ENCODE data around the gene CELF4. TPM values are rescaled to one million over a fixed set of nuclear protein-coding genes. Genes with fewer than 3 reads are reported as not detected.
A peak's percentile ranks its signal among the peaks of the same experiment; 100 is the strongest.

Gene CELF4
- total RNA-seq, 1 experiment from 2014 or later, result not detected

- in situ Hi-C loops (cut with HindIII; ENCODE audit: low pct_unique_long_range_greater_than_20kb, low sequenced_read_pairs), result no loop called here
- peak; percentile 71 for DNase-seq (ENCODE audit: low read depth, low spot score)
Measured at GRCh38 chr18:37398248-37398920, 167.2 kb downstream of the CELF4 start.

- in situ Hi-C loops (cut with HindIII; ENCODE audit: low pct_unique_long_range_greater_than_20kb, low sequenced_read_pairs), result no loop called here
- no peak for DNase-seq (ENCODE audit: low read depth, low spot score)
Measured at GRCh38 chr18:37397814-37398213, 167.8 kb downstream of the CELF4 start.

DNA sequence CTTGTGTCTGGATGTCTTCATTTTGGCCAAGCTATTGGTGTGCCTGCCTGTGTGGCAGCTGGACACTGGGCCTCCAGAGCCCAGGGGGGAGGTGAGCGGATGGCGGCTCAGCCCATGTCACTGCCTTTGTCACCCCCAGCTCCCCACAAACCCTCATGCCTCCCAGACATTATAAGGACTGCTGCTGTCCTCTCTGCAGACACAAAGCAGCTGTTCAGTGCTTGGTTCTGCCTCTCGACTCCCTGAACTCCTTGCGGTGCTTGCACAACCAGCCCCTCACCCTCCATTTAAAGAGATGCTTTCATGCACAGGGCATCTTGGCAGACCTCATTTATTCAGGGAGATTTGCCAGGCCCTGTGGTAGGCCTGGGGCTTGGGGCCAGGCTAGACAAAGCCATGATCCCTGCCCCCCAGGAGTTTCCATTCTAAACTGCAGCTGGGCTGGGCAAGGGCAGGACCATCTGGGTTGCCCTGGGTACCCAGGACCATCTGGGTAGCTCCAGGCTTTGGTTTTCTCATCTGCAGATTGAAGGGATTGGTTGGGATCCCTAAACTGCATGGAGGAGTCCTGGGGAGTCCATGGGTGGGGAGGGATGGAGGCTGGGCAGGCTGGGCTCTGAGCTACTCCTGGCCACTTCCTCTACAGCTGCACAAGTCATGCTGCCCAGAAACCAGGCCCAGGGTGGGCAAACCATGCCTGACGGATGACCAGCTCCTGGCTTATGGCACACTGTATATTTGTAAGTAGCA, 168.5 kb downstream of the CELF4 start:
- DNase-seq (ENCODE audit: low read depth, low spot score), result no peak
- in situ Hi-C loops (cut with HindIII; ENCODE audit: low pct_unique_long_range_greater_than_20kb, low sequenced_read_pairs), result no loop called here

DNA sequence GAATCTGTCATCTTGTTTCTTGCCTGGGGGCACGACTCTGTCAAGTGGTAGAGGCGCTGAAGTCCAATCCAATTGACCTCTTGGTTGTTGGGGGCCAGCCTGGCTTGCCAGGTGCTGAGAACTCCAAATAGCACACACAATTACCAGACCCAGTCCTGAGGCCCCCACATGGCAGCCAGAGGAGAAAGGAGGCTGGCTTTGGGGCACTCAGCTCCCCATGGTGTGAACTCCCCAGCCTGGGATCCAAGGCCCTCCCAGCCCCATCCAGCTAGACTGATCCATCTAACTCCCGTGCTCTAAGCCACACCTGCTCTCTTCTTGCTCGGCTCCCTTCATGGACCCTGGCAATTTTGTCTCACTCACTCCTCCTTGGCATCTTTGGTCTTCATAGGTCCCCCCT, 170.0 kb downstream of the CELF4 start:
- DNase-seq (ENCODE audit: low read depth, low spot score), result no peak
- in situ Hi-C loops (cut with HindIII; ENCODE audit: low pct_unique_long_range_greater_than_20kb, low sequenced_read_pairs), result no loop called here

DNA sequence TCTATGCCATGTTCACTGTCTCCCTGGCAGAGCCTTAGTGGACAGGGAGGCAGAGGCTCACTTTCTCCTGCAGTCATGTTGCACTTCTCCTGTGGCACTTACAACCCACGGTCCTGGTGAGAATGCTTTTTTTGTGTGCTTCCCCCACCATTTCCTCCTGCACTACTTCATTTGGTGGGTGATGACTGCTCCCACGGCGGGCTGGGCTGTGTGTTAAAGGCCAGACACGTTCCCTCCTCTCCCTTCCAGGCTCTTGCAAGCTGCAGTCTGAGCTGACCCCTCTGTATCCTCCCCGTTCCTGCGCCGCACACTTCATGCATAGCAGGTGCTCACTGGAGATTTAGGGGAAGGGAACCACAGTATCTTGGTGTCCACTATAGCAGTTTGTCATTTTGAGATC, 170.5 kb downstream of the CELF4 start:
- no peak for DNase-seq (ENCODE audit: low read depth, low spot score)
- in situ Hi-C loops (cut with HindIII; ENCODE audit: low pct_unique_long_range_greater_than_20kb, low sequenced_read_pairs), result no loop called here

- DNase-seq (ENCODE audit: low read depth, low spot score), result no peak
- in situ Hi-C loops (cut with HindIII; ENCODE audit: low pct_unique_long_range_greater_than_20kb, low sequenced_read_pairs), result no loop called here
Measured at GRCh38 chr18:37394610-37394965, 171.0 kb downstream of the CELF4 start.

DNA sequence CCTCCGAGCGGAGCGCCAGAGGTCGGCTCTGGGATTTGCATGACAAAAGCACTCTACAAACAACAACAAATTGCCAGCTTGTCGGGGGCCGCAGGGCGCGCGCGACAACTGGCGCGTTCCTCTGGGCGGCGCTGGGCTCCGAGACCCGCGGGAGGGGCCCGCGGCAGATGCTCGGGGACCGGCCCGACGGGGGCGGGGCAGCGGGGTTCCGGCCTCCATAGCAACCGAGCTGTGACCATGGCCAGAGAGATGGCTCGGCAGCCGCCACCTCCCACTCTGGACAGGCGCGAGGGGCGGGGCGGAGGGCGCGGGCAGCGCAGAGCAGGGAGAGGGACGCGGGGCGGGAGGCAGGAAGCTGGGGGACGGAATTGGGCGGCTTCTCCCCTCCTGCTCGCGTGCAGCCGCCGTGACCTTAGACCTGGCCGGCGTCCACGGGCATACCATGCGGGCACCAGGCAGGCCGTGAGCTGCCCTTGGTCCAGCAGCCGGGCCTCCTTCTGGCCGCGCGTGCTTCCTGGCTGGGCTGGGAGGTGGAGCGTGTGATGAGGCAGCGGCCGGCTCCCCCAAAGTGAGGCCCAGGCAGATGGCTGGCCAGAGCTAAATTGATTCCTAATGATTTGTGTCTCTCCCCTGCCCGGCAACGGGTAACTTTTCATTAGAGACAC, 171.5 kb downstream of the CELF4 start:
- no peak for DNase-seq (ENCODE audit: low read depth, low spot score)
- in situ Hi-C loops (cut with HindIII; ENCODE audit: low pct_unique_long_range_greater_than_20kb, low sequenced_read_pairs), result no loop called here

- DNase-seq (ENCODE audit: low read depth, low spot score), result peak; percentile 14
- in situ Hi-C loops (cut with HindIII; ENCODE audit: low pct_unique_long_range_greater_than_20kb, low sequenced_read_pairs), result no loop called here
Measured at GRCh38 chr18:37393221-37393827, 172.3 kb downstream of the CELF4 start.

GRCh38 chr18:37392648-37393047, 172.9 kb downstream of the CELF4 start:
- in situ Hi-C loops (cut with HindIII; ENCODE audit: low pct_unique_long_range_greater_than_20kb, low sequenced_read_pairs), result no loop called here
- DNase-seq (ENCODE audit: low read depth, low spot score), result no peak

DNA sequence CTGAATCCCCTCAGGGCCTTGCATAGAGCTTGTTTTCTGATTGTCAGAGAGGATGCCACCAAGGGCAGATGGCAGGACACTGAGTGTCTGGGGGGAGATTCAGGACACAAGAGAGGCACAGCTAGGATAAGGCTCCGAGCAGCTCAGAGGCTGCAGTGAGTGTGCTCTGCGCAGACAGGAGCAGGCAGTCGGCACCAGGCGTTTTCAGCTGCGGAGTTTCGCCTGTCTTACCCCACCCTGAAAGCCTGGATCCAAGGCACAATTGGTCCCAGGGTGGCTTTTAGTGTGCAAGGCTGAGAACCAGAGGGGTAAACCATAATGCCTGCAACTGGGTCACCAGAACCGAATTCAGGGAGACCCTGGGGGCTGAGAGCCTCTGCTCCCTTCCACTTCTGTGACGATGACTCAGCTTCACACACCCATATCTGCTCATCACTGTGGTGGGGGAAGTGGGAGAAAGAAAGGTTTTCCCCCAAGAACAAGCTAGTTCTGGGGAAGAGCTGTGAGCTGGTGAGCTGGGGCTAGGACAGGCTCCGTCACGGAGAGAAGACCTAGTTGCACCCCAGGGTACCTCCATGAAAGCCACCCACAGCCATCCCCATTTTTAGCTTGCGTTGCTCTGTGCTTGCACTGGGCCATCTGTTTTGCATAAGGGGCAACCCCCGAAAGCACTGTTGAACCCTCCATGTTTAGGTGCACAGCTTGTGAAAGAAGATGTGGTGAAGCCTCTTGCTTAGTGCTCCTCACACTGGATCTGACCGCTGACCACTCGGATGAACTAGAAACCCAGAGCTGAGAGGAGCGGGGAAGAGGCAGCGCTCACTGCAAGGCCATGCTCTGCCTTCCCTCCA, 173.7 kb downstream of the CELF4 start:
- in situ Hi-C loops (cut with HindIII; ENCODE audit: low pct_unique_long_range_greater_than_20kb, low sequenced_read_pairs), result no loop called here
- no peak for DNase-seq (ENCODE audit: low read depth, low spot score)

DNA sequence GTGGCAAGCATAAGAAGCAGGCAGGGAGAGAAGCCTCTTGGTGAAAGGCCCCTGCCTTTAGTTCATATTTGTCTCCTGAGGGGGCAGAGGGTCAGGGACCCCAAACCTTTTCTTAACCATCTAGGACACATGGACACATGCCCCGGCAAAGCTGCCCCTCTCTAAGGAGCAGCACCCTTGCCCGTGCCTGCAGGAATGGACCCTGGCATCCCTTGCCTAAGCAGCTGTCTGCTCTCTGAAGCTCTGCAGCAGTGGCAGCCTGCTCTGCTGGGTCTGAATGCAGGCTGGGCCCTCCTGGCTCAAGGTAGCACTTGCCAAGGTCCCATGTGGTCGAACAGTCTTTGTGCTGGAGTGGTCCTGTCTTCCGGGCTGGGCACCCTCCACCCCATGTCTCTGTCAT, 174.4 kb downstream of the CELF4 start:
- DNase-seq (ENCODE audit: low read depth, low spot score), result no peak
- in situ Hi-C loops (cut with HindIII; ENCODE audit: low pct_unique_long_range_greater_than_20kb, low sequenced_read_pairs), result no loop called here

DNA sequence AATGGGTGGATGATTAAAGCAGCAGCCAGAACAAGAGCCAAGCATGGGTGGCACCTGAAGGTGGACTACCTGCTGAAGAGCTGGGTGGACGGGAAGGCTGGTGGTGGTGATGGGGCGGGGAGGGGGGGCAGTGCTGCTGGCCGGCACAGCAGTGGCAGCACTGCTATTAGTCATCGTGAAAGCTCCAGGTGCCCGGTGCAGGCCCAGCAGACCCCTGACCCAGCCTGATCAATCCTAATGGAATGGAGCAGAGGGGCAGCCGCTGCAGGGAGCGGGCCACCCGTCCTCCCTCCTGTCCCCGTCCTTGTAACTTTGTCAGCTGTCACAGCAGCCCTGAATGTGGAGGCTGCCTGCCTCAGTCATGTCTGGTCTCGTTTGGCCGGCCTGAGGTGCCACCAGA, 174.9 kb downstream of the CELF4 start:
- no peak for DNase-seq (ENCODE audit: low read depth, low spot score)
- in situ Hi-C loops (cut with HindIII; ENCODE audit: low pct_unique_long_range_greater_than_20kb, low sequenced_read_pairs), result no loop called here

DNA sequence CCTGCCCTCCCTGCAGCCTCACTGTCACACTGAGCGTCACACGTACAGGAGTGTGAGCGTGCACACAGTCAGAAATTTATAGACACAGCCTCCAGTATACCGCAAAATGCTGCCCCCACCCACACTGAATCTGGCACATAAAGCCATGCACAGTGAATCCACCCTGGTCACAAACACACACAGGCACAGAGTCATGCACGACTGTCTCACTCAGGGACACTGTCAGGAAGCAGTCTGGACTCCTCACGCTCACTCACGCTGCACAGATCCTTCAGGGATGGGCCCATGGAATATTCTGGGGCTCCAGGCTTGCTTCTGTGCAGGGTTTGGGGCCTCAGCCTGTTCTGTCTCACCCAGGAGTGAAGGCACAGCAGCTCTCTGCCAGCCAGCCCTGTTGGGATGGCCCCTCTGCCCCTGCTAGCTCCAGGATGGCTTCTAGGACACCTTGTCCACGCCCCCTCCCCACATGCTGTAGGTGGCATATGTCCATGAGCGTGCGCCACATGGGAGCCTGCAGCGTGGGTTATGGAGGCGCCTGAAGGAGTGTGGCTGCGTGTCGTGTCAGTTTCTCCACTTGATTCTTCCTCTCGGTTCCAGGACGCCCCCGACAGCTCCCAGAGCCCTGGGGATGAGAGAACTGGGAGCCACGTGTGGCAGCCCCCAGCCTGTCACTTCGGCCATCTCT, 175.8 kb downstream of the CELF4 start:
- no peak for DNase-seq (ENCODE audit: low read depth, low spot score)
- in situ Hi-C loops (cut with HindIII; ENCODE audit: low pct_unique_long_range_greater_than_20kb, low sequenced_read_pairs), result no loop called here

GRCh38 chr18:37389041-37389440, 176.6 kb downstream of the CELF4 start:
- in situ Hi-C loops (cut with HindIII; ENCODE audit: low pct_unique_long_range_greater_than_20kb, low sequenced_read_pairs), result no loop called here
- DNase-seq (ENCODE audit: low read depth, low spot score), result no peak

DNA sequence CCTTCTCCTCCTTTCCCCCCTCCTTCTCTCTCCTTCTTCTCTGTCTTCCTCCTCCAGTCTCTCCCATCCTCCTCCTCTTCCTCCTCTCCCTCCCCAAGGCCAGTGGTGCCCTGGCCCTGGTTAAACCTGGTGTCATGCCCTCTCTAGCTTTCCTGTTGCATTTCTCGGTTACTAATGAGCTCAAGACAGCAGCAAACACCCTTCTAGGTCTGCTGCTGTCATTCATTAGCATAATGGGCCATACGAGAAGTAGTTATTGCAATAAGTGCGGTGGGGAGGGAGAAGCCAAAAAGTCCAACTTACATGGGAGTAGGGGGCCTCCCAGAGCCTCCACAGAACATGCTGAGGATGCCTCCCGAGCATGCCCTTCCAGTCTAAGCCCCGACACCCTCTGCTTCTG, 177.2 kb downstream of the CELF4 start:
- DNase-seq (ENCODE audit: low read depth, low spot score), result no peak
- in situ Hi-C loops (cut with HindIII; ENCODE audit: low pct_unique_long_range_greater_than_20kb, low sequenced_read_pairs), result no loop called here

- peak; percentile 55 for DNase-seq (ENCODE audit: low read depth, low spot score)
- in situ Hi-C loops (cut with HindIII; ENCODE audit: low pct_unique_long_range_greater_than_20kb, low sequenced_read_pairs), result no loop called here
Measured at GRCh38 chr18:37385846-37386778, 179.5 kb downstream of the CELF4 start.
